Skeletal muscle tissue (tissue), 4 donors: ENCODE measurements around the gene AGBL5. TPM values are rescaled to one million over a fixed set of nuclear protein-coding genes. Genes with fewer than 3 reads are reported as not detected.

Source experiments
- H3K27ac ChIP-seq: one replicate; pipeline ENCODE4 v1.7.0; 2013; ENCODE audit warnings: mild to moderate bottlenecking, low read depth, low read length, inconsistent platforms
- H3K27me3 ChIP-seq, 3 donors: one replicate each; pipeline ENCODE4 v1.7.0; 2013; ENCODE audit warnings: low read length in 3 of 3; ENCODE audit not compliant: control insufficient read depth in 3 of 3, insufficient read depth in 3 of 3
- H3K36me3 ChIP-seq, 3 donors: one replicate each; pipeline ENCODE4 v1.7.0; 2013; ENCODE audit warnings: low read length in 3 of 3; ENCODE audit not compliant: control insufficient read depth in 3 of 3, insufficient read depth in 3 of 3
- H3K4me1 ChIP-seq, 3 donors: one replicate each; pipeline ENCODE4 v1.7.0; 2013; ENCODE audit warnings: low read length in 3 of 3, mild to moderate bottlenecking in 3 of 3; ENCODE audit not compliant: control insufficient read depth in 3 of 3, insufficient read depth in 3 of 3
- H3K4me3 ChIP-seq, 3 donors: one replicate each; pipeline ENCODE4 v1.7.0; 2013; ENCODE audit warnings: low read length in 3 of 3
- H3K9ac ChIP-seq, 3 donors: one replicate each; pipeline ENCODE4 v1.7.0; 2013; ENCODE audit warnings: low read length in 3 of 3, mild to moderate bottlenecking in 3 of 3, moderate library complexity in 2 of 3, low read depth in 1 of 3
- H3K9me3 ChIP-seq, 3 donors: one replicate each; pipeline ENCODE4 v1.7.0; 2013; ENCODE audit warnings: low read length in 3 of 3; ENCODE audit not compliant: control insufficient read depth in 3 of 3
- total RNA-seq: library from RNA; depleted of rRNA; stranded (reverse); fragments of >200 nt; gene quantifications from one replicate; pipeline ENCODE4 v1.2.3, GENCODE V29; 2014
- donor health status: Osteomylitis.

AGBL5 gene
- total RNA-seq, 1 donor from 2014 or later, result 6.8 TPM

- H3K27me3 ChIP-seq, result peaks cover 0 to 2% (median 0%) of the 10 kb centered on the region in 3 donors
- H3K27ac ChIP-seq, result peak overlapping the region; percentile 76
- H3K9ac ChIP-seq, result peak overlapping the region in 2 of 3 donors; percentile 67 to 77
- peaks cover 55 to 69% (median 62%) of the 10 kb centered on the region in 3 donors for H3K4me1 ChIP-seq
- H3K4me3 ChIP-seq, result peak overlapping the region; percentile 57 to 75 (median 72)
- H3K9me3 ChIP-seq, result no peaks in the 10 kb centered on the region
- H3K36me3 ChIP-seq, result no peaks in the 10 kb centered on the region
Observed at GRCh38 chr2:27081984-27082772, 30.7 kb downstream of the AGBL5 start.

GRCh38 chr2:27082773-27083409 is 31.4 kb downstream of the AGBL5 start:
- Histone ChIP-seq H3K36me3 (no peaks in the 10 kb centered on the region), H3K9me3 (no peaks in the 10 kb centered on the region), H3K27me3 (no peaks in the 10 kb centered on the region), H3K9ac (peak overlapping the region; percentile 6 to 77 (median 65)), H3K27ac (peak overlapping the region; percentile 7), H3K4me3 (peak overlapping the region in 2 of 3 donors; percentile 22 to 23), H3K4me1 (peaks cover 61 to 74% (median 65%) of the 10 kb centered on the region in 3 donors)

GRCh38 chr2:27083410-27084296 is 32.2 kb downstream of the AGBL5 start:
- peaks cover 61 to 74% (median 64%) of the 10 kb centered on the region in 3 donors for H3K4me1 ChIP-seq
- no peak overlapping the region for H3K27ac ChIP-seq
- H3K36me3 ChIP-seq, result no peaks in the 10 kb centered on the region
- H3K9me3 ChIP-seq, result no peaks in the 10 kb centered on the region
- H3K27me3 ChIP-seq, result no peaks in the 10 kb centered on the region
- H3K4me3 ChIP-seq, result no peak overlapping the region
- peak overlapping the region; percentile 6 to 77 (median 33) for H3K9ac ChIP-seq

GRCh38 chr2:27084297-27085061 is 33.0 kb downstream of the AGBL5 start:
- no peaks in the 10 kb centered on the region for H3K9me3 ChIP-seq
- H3K27ac ChIP-seq, result no peak overlapping the region
- H3K4me1 ChIP-seq, result peaks cover 60 to 74% (median 64%) of the 10 kb centered on the region in 3 donors
- H3K36me3 ChIP-seq, result no peaks in the 10 kb centered on the region
- H3K9ac ChIP-seq, result peak overlapping the region in 1 of 3 donors; percentile 86
- H3K27me3 ChIP-seq, result no peaks in the 10 kb centered on the region
- H3K4me3 ChIP-seq, result no peak overlapping the region

GRCh38 chr2:27085062-27085672 is 33.7 kb downstream of the AGBL5 start:
- no peaks in the 10 kb centered on the region for H3K36me3 ChIP-seq
- H3K9ac ChIP-seq, result peak overlapping the region; percentile 43 to 86 (median 56)
- peaks cover 58 to 70% (median 61%) of the 10 kb centered on the region in 3 donors for H3K4me1 ChIP-seq

GRCh38 chr2:27085673-27086089 is 34.2 kb downstream of the AGBL5 start:
- no peaks in the 10 kb centered on the region for H3K27me3 ChIP-seq
- H3K27ac ChIP-seq, result peak overlapping the region; percentile 75
- H3K4me3 ChIP-seq, result peak overlapping the region; percentile 67 to 82 (median 77)
- H3K9me3 ChIP-seq, result no peaks in the 10 kb centered on the region
- peaks cover 53 to 65% (median 56%) of the 10 kb centered on the region in 3 donors for H3K4me1 ChIP-seq
- H3K9ac ChIP-seq, result peak overlapping the region; percentile 43 to 86 (median 76)
- no peaks in the 10 kb centered on the region for H3K36me3 ChIP-seq

More at GRCh38 chr2:27085062-27085672, 33.7 kb downstream of the AGBL5 start:
- Histone ChIP-seq H3K27ac (peak overlapping the region; percentile 75), H3K4me3 (peak overlapping the region; percentile 67 to 82 (median 77)), H3K27me3 (no peaks in the 10 kb centered on the region), H3K9me3 (no peaks in the 10 kb centered on the region)

GRCh38 chr2:27086090-27086723 is 34.7 kb downstream of the AGBL5 start:
- peaks cover 48 to 60% (median 50%) of the 10 kb centered on the region in 3 donors for H3K4me1 ChIP-seq
- peak overlapping the region; percentile 61 to 86 (median 76) for H3K9ac ChIP-seq
- H3K36me3 ChIP-seq, result no peaks in the 10 kb centered on the region
- H3K9me3 ChIP-seq, result no peaks in the 10 kb centered on the region
- peak overlapping the region; percentile 56 to 87 (median 77) for H3K4me3 ChIP-seq
- peak overlapping the region; percentile 75 for H3K27ac ChIP-seq
- no peaks in the 10 kb centered on the region for H3K27me3 ChIP-seq

GRCh38 chr2:27086724-27087593 is 35.5 kb downstream of the AGBL5 start, which contains the start of gene KHK:
Gene KHK, plus strand, starts transcription at chr2:27086772. Its CDS starts 488 bp downstream, at chr2:27087260.
- H3K36me3 ChIP-seq, result no peaks in the 10 kb centered on the region
- H3K9me3 ChIP-seq, result no peaks in the 10 kb centered on the region
- no peaks in the 10 kb centered on the region for H3K27me3 ChIP-seq
- peak within 1 kb of the TSS; percentile 61 to 86 (median 76) for H3K9ac ChIP-seq
- H3K27ac ChIP-seq, result peak within 1 kb of the TSS; percentile 75
- H3K4me1 ChIP-seq, result peaks cover 40 to 52% (median 43%) of the 10 kb centered on the region in 3 donors
- peak within 1 kb of the TSS; percentile 77 to 88 (median 87) for H3K4me3 ChIP-seq
